ENCODE data around the gene PICK1.

DNA sequence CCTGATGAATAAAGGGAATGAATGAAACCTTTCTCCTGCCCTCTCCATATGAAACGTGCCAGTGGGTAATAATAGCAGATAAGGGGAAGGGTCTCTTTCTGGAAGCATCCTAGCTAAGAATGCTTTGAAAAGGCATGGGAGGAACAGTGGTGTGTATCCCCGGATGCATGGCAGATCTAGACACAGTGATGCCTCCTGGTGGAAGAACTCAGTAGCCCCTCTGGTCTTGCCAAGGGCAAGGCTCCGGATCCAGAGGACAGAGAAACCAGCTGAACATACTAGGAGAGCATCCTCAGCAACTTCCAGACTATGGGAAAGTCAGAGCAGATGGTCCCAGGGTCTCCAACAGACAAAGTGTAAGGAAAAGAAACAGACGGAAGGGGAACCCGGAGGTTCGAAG lies 46.9 kb downstream of the PICK1 start:
- TF ChIP-seq, protein P1, sequence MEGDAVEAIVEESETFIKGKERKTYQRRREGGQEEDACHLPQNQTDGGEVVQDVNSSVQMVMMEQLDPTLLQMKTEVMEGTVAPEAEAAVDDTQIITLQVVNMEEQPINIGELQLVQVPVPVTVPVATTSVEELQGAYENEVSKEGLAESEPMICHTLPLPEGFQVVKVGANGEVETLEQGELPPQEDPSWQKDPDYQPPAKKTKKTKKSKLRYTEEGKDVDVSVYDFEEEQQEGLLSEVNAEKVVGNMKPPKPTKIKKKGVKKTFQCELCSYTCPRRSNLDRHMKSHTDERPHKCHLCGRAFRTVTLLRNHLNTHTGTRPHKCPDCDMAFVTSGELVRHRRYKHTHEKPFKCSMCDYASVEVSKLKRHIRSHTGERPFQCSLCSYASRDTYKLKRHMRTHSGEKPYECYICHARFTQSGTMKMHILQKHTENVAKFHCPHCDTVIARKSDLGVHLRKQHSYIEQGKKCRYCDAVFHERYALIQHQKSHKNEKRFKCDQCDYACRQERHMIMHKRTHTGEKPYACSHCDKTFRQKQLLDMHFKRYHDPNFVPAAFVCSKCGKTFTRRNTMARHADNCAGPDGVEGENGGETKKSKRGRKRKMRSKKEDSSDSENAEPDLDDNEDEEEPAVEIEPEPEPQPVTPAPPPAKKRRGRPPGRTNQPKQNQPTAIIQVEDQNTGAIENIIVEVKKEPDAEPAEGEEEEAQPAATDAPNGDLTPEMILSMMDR (conservative IDR thresholded peaks at IDR 0.05; ENCODE audit: low read length): peak; percentile 73
- no peak for TF ChIP-seq EZH2phosphoT487 (IDR thresholded peaks at IDR 0.05; ENCODE audit: borderline replicate concordance, low read depth, low read length)

All from OCI-LY7 (cell line).